SHP77 treated with DMSO at 0.1 percent for 48 hours (cell line): ENCODE data around the gene SLC12A7.
"Not testable (repeated sequence)": the region's sequence is repeated elsewhere in the genome, so short reads cannot be mapped to it uniquely, and the experiment has no call there.

Source experiments
- DNase-seq: peaks from one replicate; lab custom pipeline; 2025; lab: John Stamatoyannopoulos, UW

Gene SLC12A7

GRCh38 chr5:1062761-1063568, 48.9 kb downstream of the SLC12A7 start:
- no peak for DNase-seq

GRCh38 chr5:1061916-1062315, 49.9 kb downstream of the SLC12A7 start:
- DNase-seq: no peak

- not testable (repeated sequence) for DNase-seq
These were observed 50.6 kb downstream of the SLC12A7 start for GRCh38 chr5:1061292-1061691.

GRCh38 chr5:1060535-1060981, 51.3 kb downstream of the SLC12A7 start:
- DNase-seq: no peak

- no peak for DNase-seq
These were observed 52.0 kb downstream of the SLC12A7 start for GRCh38 chr5:1059884-1060263.

- no peak for DNase-seq
These were observed 52.6 kb downstream of the SLC12A7 start for GRCh38 chr5:1058988-1059883.

GRCh38 chr5:1058083-1058945, 53.5 kb downstream of the SLC12A7 start:
- DNase-seq: no peak

- DNase-seq: no peak
These were observed 54.3 kb downstream of the SLC12A7 start for GRCh38 chr5:1057485-1058082.

- no peak for DNase-seq
These were observed 55.0 kb downstream of the SLC12A7 start for GRCh38 chr5:1056611-1057484.

- DNase-seq: no peak
These were observed 55.8 kb downstream of the SLC12A7 start for GRCh38 chr5:1055896-1056610.

GRCh38 chr5:1054799-1055775, 56.8 kb downstream of the SLC12A7 start:
- DNase-seq: no peak

- DNase-seq: no peak
These were observed 57.7 kb downstream of the SLC12A7 start for GRCh38 chr5:1054018-1054798.

GRCh38 chr5:1053391-1054017, 58.4 kb downstream of the SLC12A7 start:
- no peak for DNase-seq

GRCh38 chr5:1052641-1053390, 59.0 kb downstream of the SLC12A7 start:
- DNase-seq: no peak

- DNase-seq: no peak
These were observed 59.8 kb downstream of the SLC12A7 start for GRCh38 chr5:1052076-1052475.

GRCh38 chr5:1051366-1051720, 60.5 kb downstream of the SLC12A7 start:
- no peak for DNase-seq
